ENCODE data around the gene RALGDS.
A peak's percentile ranks its signal among the peaks of the same experiment; 100 is the strongest.

The RALGDS gene

DNA sequence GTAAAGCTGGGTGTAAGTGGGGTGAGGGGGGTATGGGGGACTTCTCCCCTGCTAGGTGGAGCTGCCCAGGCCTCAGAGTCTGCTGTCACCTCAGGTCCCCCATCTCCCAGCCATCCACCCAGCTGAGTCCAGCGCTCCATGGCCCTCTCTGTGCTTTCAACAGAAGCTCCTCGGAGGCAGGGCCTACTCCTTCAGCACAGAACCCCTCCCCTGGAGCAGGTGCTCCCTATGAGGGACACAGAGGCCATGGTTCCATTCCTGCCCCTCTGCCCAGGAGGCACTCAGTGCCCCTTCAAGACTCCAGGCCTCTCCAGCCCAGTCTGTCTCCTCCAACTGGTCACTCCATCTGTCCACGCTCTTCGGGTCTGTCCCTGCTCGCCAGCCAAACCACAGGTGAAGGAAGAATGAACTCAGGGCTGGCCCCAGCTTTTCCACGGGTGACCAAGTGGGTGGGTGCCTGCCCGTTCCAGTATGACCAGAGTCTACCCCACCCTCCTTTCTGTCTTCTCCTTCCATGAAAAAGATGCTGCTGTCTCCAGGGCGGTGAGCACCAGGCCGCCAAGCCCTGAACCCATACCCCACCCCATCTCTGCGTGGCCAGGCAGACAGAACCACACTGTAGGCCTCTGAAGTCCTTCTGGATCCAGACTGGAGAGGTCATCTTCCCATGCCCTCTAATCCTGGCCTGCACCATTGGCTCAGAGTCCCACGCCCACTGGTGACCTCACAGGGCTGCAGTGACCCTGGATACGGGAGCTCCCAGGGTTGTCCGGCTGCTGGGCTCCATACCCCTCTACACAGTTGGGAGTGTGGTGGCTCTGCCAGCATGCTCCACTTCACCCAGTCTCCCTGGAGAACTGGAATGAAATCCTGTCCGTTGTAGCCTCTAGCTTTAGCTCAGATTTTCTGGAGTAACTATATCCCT is 30.8 kb upstream of the RALGDS start:
- TF ChIP-seq, protein P1, sequence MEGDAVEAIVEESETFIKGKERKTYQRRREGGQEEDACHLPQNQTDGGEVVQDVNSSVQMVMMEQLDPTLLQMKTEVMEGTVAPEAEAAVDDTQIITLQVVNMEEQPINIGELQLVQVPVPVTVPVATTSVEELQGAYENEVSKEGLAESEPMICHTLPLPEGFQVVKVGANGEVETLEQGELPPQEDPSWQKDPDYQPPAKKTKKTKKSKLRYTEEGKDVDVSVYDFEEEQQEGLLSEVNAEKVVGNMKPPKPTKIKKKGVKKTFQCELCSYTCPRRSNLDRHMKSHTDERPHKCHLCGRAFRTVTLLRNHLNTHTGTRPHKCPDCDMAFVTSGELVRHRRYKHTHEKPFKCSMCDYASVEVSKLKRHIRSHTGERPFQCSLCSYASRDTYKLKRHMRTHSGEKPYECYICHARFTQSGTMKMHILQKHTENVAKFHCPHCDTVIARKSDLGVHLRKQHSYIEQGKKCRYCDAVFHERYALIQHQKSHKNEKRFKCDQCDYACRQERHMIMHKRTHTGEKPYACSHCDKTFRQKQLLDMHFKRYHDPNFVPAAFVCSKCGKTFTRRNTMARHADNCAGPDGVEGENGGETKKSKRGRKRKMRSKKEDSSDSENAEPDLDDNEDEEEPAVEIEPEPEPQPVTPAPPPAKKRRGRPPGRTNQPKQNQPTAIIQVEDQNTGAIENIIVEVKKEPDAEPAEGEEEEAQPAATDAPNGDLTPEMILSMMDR (IDR thresholded peaks at IDR 0.05; ENCODE audit: insufficient read depth, low read depth, low read length, missing control alignments): no peak
- no peak overlapping the region for H3K4me3 ChIP-seq (ENCODE audit: low read depth, low read length)
- no peak for DNase-seq (ENCODE audit: low read depth)

DNA sequence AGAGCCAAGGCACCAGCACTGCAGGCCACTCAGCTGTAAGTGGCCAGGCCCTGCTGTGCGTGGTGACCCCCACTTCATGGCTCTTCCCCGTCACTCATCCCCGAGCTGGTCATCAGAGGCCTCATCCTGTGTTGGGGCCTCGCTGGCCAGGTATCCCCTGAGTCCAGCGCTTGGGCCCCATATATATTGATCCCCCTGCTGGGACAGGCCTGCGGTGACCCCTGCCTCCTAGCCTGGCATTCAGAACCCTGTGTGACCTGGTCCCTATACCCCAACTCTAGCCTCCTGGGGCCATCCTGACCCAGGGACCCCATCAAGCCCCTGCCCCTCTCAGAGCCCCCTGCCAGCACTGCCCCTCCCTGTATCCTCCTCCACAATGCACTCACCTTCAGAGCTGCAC is 30.0 kb upstream of the RALGDS start:
- DNase-seq (ENCODE audit: low read depth): no peak
- no peak overlapping the region for H3K4me3 ChIP-seq (ENCODE audit: low read depth, low read length)
- TF ChIP-seq, protein P1 (IDR thresholded peaks at IDR 0.05; ENCODE audit: insufficient read depth, low read depth, low read length, missing control alignments): no peak

DNA sequence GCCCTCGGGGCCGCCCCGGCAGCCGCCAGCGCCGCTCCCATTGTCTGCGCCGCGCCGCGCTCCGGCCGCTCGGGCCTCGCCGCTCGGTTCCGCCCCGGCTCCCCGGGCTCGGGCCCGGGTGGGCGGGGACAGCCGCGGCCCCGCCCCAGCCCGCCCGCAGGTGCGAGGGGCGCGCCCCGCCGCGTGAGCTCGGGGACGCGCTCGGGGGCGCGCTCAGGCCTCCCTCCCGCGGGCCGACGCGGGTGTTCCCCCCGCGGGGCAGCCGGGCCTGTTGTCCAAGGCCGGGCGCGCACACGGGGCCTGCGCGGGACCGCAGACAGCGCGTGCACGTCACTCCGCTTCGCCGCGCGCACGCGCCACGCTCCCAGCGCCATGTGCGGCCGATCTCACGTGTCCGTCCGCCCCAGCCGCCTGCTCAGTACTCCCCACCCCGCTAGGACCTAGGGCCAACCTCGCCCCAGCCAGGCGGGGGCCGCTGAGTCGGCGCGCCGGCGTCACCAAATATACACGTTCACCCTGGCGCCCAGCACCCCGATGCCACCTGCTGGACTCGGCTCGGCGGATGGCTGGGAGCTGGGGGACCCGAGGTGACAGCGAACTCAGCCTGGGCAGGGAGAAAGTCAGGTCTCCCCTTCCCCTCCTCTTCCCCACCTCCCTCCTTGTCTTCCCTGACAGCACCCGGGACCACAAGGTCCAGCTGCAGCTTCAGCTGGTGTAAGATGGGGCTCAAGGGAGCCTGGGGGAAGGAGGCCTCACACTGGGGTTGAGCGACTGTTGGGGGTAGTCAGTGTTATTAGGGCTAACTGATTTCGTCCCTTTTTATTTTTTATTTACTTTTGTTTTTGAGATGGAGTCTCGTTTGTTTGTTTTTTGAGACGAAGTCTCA is 28.3 kb upstream of the RALGDS start:
- peak; percentile 99 for DNase-seq (ENCODE audit: low read depth)
- TF ChIP-seq, protein P1 (IDR thresholded peaks at IDR 0.05; ENCODE audit: insufficient read depth, low read depth, low read length, missing control alignments): peak; percentile 41
- peak overlapping the region; percentile 54 for H3K4me3 ChIP-seq (ENCODE audit: low read depth, low read length)

DNA sequence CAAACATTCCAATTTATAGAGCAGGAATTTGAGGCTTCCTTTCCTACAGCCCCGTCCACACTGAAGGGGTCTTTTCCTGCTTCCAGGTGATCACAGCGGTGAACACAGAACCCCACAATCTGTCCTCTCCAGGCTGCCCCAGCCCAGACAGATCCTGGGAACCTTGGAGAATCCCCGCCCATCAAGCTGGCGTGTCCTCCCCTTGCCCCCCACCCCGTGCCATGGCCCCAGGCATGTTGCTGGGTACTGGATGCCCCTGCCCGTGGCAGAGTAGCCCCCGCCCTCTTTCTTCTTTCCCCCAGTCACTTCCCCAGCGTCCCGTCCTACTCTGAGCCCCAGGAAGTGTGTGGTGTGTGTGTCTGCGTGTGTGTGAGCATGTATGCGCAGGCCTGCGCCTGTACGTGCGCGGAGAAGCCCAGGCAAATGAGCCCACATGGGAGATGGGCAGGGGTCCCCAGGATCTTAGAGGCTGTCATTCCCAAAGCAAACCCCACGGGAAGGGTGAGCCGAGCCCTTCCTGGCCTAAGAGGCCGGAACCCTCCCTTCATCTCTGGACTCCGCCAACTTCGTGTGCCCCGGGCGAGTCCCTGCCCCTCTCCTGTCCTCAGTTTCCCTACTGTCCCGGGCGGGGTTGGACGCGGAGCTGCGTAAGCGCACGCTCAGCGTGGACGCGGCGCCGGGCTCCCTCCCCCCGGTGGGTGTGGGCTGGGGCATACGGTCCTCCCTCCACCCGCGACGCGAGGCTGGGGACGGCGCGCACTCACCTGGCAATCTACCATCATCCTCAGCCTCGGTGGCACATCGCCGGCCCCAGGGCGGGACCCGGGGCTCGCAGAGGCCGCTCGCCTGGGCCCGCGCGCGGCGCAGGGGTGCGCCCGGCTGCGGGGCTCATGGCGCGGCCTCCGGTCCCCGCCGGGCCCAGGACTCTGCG is 27.4 kb upstream of the RALGDS start:
- TF ChIP-seq, protein P1 (IDR thresholded peaks at IDR 0.05; ENCODE audit: insufficient read depth, low read depth, low read length, missing control alignments): no peak
- DNase-seq (ENCODE audit: low read depth): peak; percentile 66
- peak overlapping the region; percentile 90 for H3K4me3 ChIP-seq (ENCODE audit: low read depth, low read length)

DNA sequence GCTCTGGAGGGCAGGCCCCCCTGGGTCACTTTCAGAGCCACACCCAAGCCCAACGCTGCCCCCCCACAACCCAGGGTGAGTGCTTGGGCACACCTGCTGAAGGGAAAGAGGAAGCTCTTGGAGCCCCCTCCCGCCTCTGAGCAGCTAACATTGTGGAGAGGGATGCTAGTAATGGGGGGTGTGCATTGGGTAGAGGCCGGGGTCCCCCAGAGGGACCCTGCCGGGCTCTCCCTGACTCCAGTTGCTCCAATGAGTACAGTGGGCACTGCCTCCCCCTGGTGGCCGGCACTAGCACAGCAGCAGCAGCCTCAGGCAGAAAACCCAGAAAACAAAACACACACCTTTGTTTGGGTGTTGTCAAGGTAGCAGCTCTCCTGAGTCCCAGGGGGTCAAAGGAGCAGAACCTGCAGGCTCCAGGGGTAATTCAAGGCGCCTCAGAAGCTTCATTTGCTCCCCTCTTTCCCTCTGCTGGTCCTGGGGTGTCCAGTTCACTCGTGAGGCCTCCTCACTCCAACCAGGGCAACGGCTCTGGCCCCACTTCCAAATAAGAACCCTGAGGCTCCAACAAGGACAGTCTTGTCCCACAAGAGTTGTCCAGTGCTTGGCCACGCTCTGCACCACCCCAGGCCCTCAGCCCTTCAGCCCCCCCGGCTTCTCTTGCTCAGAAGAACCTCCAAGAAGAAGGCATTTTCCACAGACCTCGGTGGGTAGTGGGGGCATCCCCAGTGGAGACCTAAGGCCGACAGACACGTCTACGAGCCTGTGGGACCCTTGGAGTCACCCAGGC is 26.6 kb upstream of the RALGDS start:
- peak overlapping the region; percentile 90 for H3K4me3 ChIP-seq (ENCODE audit: low read depth, low read length)
- TF ChIP-seq, protein P1 (IDR thresholded peaks at IDR 0.05; ENCODE audit: insufficient read depth, low read depth, low read length, missing control alignments): peak; percentile 99
- peak; percentile 82 for DNase-seq (ENCODE audit: low read depth)
